ENCODE measurements around the gene MCU. TPM values are rescaled to one million over a fixed set of nuclear protein-coding genes. Genes with fewer than 3 reads are reported as not detected.
A peak's percentile ranks its signal among the peaks of the same experiment; 100 is the strongest.

Gene MCU
- polyA plus RNA-seq, 1 of the 3 experiments (the other 2 are of a cell fraction), result 20.6 TPM

GRCh38 chr10:72692744-72692993, 726 bp downstream of the MCU start:
- H3K4me2 ChIP-seq, result peak overlapping the region; percentile 94
- H3K27me3 ChIP-seq (ENCODE audit: insufficient read depth), result no peaks in the 10 kb centered on the region
- CTCF ChIA-PET, result interaction anchor here (0.9 to 4.4 kb wide), 4 partner anchors 10 to 328 kb away, joined by 3 to 38 read pairs (median 10); no protein-coding TSS in a partner anchor
- H3K9me3 ChIP-seq, result no peaks in the 10 kb centered on the region
- H3K36me3 ChIP-seq (replicated peaks in 1 of 2; ENCODE audit: control insufficient read depth in 1 of 2, insufficient read depth in 2 of 2, low read length in 1 of 2), result no peaks in the 10 kb centered on the region
- H3K4me3 ChIP-seq (ENCODE audit: low read depth in 2 of 2, low read length in 1 of 2), result peak overlapping the region; percentile 89
- peaks cover 14% of the 10 kb centered on the region for H3F3A ChIP-seq (replicated peaks; ENCODE audit: insufficient read depth)
- peak overlapping the region; percentile 78; the same call in 1 of the 2 replicates for H2AFZ ChIP-seq (ENCODE audit: low read depth)
- H3K9me2 ChIP-seq, result no peaks in the 10 kb centered on the region
- H3K4me1 ChIP-seq (ENCODE audit: control insufficient read depth in 1 of 2, insufficient read depth in 2 of 2, low read depth in 1 of 2, low read length in 1 of 2), result peaks cover 8 to 11% of the 10 kb centered on the region in 2 experiments; a peak in 3 of 4 replicates
- H4K20me1 ChIP-seq (ENCODE audit: insufficient read depth), result peaks cover 26% of the 10 kb centered on the region
- no peak for TF ChIP-seq FOSL2 (IDR thresholded peaks at IDR 0.05; ENCODE audit: borderline replicate concordance, low read depth)
- H3K27ac ChIP-seq (ENCODE audit: low read depth in 2 of 2, low read length in 1 of 2), result peak overlapping the region; percentile 20 to 80; a peak in 2 of 4 replicates
- H3K9ac ChIP-seq, result peak overlapping the region; percentile 74
- POLR2A ChIA-PET, result interaction anchor here (1.1 to 1.2 kb wide), 3 partner anchors 68 to 404 kb away, joined by 3 read pairs; partner anchors contain the start of gene P4HA1
- DNase-seq, result no peak
- H3K79me2 ChIP-seq (ENCODE audit: insufficient read depth), result peaks cover 53% of the 10 kb centered on the region
- under 1% methylated on average over 11 of the region's 11 CpGs for WGBS (ENCODE audit: low lambda C conversion rate)

GRCh38 chr10:72692994-72693781, 1.2 kb downstream of the MCU start:
- Histone ChIP-seq H3K4me1 (ENCODE audit: control insufficient read depth in 1 of 2, insufficient read depth in 2 of 2, low read depth in 1 of 2, low read length in 1 of 2) (peaks cover 8 to 11% of the 10 kb centered on the region in 2 experiments; a peak in 3 of 4 replicates), H3K27me3 (ENCODE audit: insufficient read depth) (no peaks in the 10 kb centered on the region), H4K20me1 (ENCODE audit: insufficient read depth) (peaks cover 26% of the 10 kb centered on the region), H3K9me3 (no peaks in the 10 kb centered on the region), H3K4me2 (peak overlapping the region; percentile 94), H3K79me2 (ENCODE audit: insufficient read depth) (peaks cover 58% of the 10 kb centered on the region), H3K36me3 (replicated peaks in 1 of 2; ENCODE audit: control insufficient read depth in 1 of 2, insufficient read depth in 2 of 2, low read length in 1 of 2) (no peaks in the 10 kb centered on the region), H3K27ac (ENCODE audit: low read depth in 2 of 2, low read length in 1 of 2) (peak overlapping the region; percentile 9 to 20; a peak in 3 of 4 replicates), H3K4me3 (ENCODE audit: low read depth in 2 of 2, low read length in 1 of 2) (peak overlapping the region; percentile 89), H3K9me2 (no peaks in the 10 kb centered on the region), H2AFZ (ENCODE audit: low read depth) (peak overlapping the region; percentile 78; the same call in 1 of the 2 replicates), H3F3A (replicated peaks; ENCODE audit: insufficient read depth) (peaks cover 14% of the 10 kb centered on the region), H3K9ac (peak overlapping the region; percentile 74)
- POLR2A ChIA-PET, result interaction anchor here (1.1 to 1.3 kb wide), 3 partner anchors 68 to 403 kb away, joined by 3 read pairs; partner anchors contain the start of gene P4HA1
- WGBS (ENCODE audit: low lambda C conversion rate), result 18% methylated on average over 8 of the region's 8 CpGs
- CTCF ChIA-PET, result interaction anchor here (0.7 to 4.4 kb wide), 7 partner anchors 11 to 329 kb away, joined by 3 to 38 read pairs (median 5); no protein-coding TSS in a partner anchor
- no peak for DNase-seq
- TF ChIP-seq SIN3A (IDR thresholded peaks at IDR 0.05; ENCODE audit: borderline replicate concordance, low read depth, low read length), result 0 out of 2 replicates have a peak, but pooled peaks have one; percentile 5
- TF ChIP-seq CHD2 (IDR thresholded peaks at IDR 0.05; ENCODE audit: low read length, partially characterized antibody), result no peak
- TF ChIP-seq RXRA (IDR thresholded peaks at IDR 0.05; ENCODE audit: borderline replicate concordance, low read depth), result no peak
- TF ChIP-seq ELF1 (IDR thresholded peaks at IDR 0.05), result no peak
- TF ChIP-seq USF1 (IDR thresholded peaks at IDR 0.05; ENCODE audit: borderline replicate concordance, low read depth), result no peak
- no peak for TF ChIP-seq RCOR1 (IDR thresholded peaks at IDR 0.05; ENCODE audit: low read length)
- no peak for TF ChIP-seq MXI1 (IDR thresholded peaks at IDR 0.05; ENCODE audit: low read depth, low read length)
- TF ChIP-seq TEAD4 (IDR thresholded peaks at IDR 0.05; ENCODE audit: borderline replicate concordance, insufficient read depth), result no peak
- no peak for TF ChIP-seq RFX5 (IDR thresholded peaks at IDR 0.05; ENCODE audit: low read length)
- TF ChIP-seq RAD21 (IDR thresholded peaks at IDR 0.05; ENCODE audit: low read length), result no peak
- TF ChIP-seq TCF12 (IDR thresholded peaks at IDR 0.05), result peak; percentile 5; the same call in 1 of the 2 replicates
- TF ChIP-seq USF2 (IDR thresholded peaks at IDR 0.05; ENCODE audit: borderline replicate concordance, low read depth, low read length), result no peak
- no peak for TF ChIP-seq GABPA (IDR thresholded peaks at IDR 0.05; ENCODE audit: low read depth)

All from SK-N-SH (cell line).